Heart right ventricle (tissue), 16 donors: ENCODE measurements around the gene TSTD2. TPM values are rescaled to one million over a fixed set of nuclear protein-coding genes. Genes with fewer than 3 reads are reported as not detected.
A peak's percentile ranks its signal among the peaks of the same experiment; 100 is the strongest.

Experiments used
- ATAC-seq, 8 donors: fragments of 200-7000 bp; cut with Tn5 transposase; one replicate each; pipeline ENCODE4 v1.9.1; 2020; ENCODE audit warnings: mild to moderate bottlenecking in 8 of 8, moderate library complexity in 8 of 8, moderate number of reproducible peaks in 1 of 8
- DNase-seq, 2 donors: peaks; one replicate each; pipeline ENCODE4 v3.0.0-alpha.2; 2020
- H3K27ac ChIP-seq, 10 donors: fragments of 200-600 bp; sonication (generic) in 2 of 10; one replicate each; pipeline versions ENCODE4 v1.5.0 to v1.8.0; 2020 to 2022; ENCODE audit warnings: mild to moderate bottlenecking in 3 of 10
- H3K27me3 ChIP-seq, 7 donors: fragments of 200-600 bp; one replicate each; pipeline ENCODE4 v1.8.0; 2021 to 2022; ENCODE audit warnings: mild to moderate bottlenecking in 2 of 7
- H3K36me3 ChIP-seq, 9 donors: fragments of 200-600 bp; sonication (generic) in 1 of 9; one replicate each; pipeline versions ENCODE4 v1.5.0 to v1.8.0; 2020 to 2022; ENCODE audit warnings: mild to moderate bottlenecking in 2 of 9
- H3K4me1 ChIP-seq, 9 donors: fragments of 200-600 bp; sonication (generic) in 1 of 9; one replicate each; pipeline versions ENCODE4 v1.5.0 to v1.8.0; 2020 to 2022; ENCODE audit warnings: mild to moderate bottlenecking in 4 of 9
- H3K4me3 ChIP-seq, 10 donors: fragments of 200-600 bp; sonication (generic) in 2 of 10; one replicate each; pipeline versions ENCODE4 v1.5.0 to v1.8.0; 2020 to 2022; ENCODE audit warnings: mild to moderate bottlenecking in 7 of 10, moderate library complexity in 2 of 10
- H3K9me3 ChIP-seq, 11 donors: fragments of 200-600 bp in 10 of 11; sonication (generic) in 2 of 11; one replicate each; pipeline versions ENCODE4 v1.5.0 to v1.8.0; 2013 to 2022; ENCODE audit warnings: mild to moderate bottlenecking in 2 of 11, control low read depth in 1 of 11, moderate library complexity in 1 of 11
- WGBS, 2 donors: extraction: QIAGEN DNeasy Blood & Tissue Kit; methylation state at CpG; one replicate each; pipeline ENCODE4 v1.1.7; 2013; ENCODE audit warnings: inconsistent platforms in 1 of 2; 5-methylcytosine and 5-hydroxymethylcytosine counted together
- intact Hi-C, 10 donors: fragments of 100-400 bp; cut with DNase I; formaldehyde crosslinking; loops; one replicate each; pipeline versions ENCODE4 v1.11.1 to v1.14.2; 2022
- polyA plus RNA-seq, 2 donors: library from polyadenylated mRNA; stranded (reverse); fragments of 200-250 nt; gene quantifications; one replicate each; pipeline ENCODE4 v1.2.3, GENCODE V29; 2013
- total RNA-seq, 10 donors: library from RNA; stranded (reverse); fragmentation: NEBNext Ultra II Directional in 3 of 10; extraction: Animal tissue kit (Norgen Biotek cat#: 25700) in 3 of 10; gene quantifications; one replicate each; pipeline versions ENCODE4 v1.2.1 to v1.2.4, GENCODE V29; 2021 to 2023
- TF ChIP-seq, protein P1 (sequence below), 9 donors: fragments of 200-600 bp; sonication (generic) in 2 of 9; IDR thresholded peaks; one replicate each; pipeline versions ENCODE4 v1.5.0 to v1.8.0; 2021 to 2022; ENCODE audit warnings: antibody characterized with exemption in 9 of 9, mild to moderate bottlenecking in 5 of 9, moderate library complexity in 1 of 9
- donor health status: Arrhythmogenic right ventricular cardiomyopathy.
- donor health status: ischemic (EF 13 %, LVEDD 7.1; RV severe dilation, severe dysfunction).
- donor health status: healthy with polysubstance abuse.
- donor health status: DM: no; HTN: yes; CAD: no.
- donor health status: DM: no; HTN: no; CAD: no.
- donor health status: ischemic (EF 25% LVEDD 6.9; RV normal size, moderate dysfunction).
- donor health status: ischemic (EF 25% LVEDD 5.7; RV mildly dilated, moderate dysfunction).
- donor health status: healthy.
- donor health status: DM: yes; HTN: yes; CAD: no.
- donor health status: Ischemic cardiomyopathy.
- donor health status: ischemic (EF 35%, LVEDD 5.7; RV mildly dilated, moderate dysfunction).
- donor health status: nonischemic (EF 11% LVEDD 7.7; RV severe dilation, severe dysfunction).
- donor health status: DM: yes; HTN: yes; CAD: no.
- donor health status: PGD.
- donor health status: ischemic (EF 29% LVEDD 5.4; RV normal size, mild dysfunction).
- donor health status: nonischemic (EF 23%, LVEDD 6.1; RV moderate dilation, normal function).

The TSTD2 gene
- total and polyA plus RNA-seq, 12 donors = 8.5 to 29.4 (median 22.8) TPM

DNA sequence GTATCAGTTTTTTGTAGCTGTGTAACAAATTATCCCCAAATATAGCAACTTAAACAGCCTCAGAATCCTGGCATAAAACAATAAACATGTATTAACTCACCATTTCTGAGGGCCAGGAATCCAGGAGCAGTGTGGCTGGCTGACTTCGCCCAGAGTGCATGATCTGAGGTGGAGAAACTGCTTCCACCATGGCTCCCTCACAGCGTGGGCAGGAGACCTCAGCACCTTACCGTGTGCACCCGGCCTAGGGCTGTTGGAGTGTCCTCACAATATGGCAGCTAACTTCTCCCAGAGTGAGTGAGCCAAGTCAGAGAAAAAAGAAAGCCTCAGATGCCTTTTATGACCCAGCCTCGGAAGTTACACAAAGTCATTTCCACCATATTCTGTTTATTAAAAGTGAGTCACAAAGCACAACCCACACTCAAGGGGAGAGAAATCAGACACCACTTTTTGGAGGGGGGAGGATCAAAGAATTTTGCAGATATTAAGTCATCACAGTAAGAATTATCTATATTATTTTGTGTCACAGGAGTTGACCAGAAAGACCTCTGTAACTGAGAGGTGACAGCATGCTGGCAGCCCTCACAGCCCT, 59.6 kb downstream of the TSTD2 start:
- TF ChIP-seq, protein P1, sequence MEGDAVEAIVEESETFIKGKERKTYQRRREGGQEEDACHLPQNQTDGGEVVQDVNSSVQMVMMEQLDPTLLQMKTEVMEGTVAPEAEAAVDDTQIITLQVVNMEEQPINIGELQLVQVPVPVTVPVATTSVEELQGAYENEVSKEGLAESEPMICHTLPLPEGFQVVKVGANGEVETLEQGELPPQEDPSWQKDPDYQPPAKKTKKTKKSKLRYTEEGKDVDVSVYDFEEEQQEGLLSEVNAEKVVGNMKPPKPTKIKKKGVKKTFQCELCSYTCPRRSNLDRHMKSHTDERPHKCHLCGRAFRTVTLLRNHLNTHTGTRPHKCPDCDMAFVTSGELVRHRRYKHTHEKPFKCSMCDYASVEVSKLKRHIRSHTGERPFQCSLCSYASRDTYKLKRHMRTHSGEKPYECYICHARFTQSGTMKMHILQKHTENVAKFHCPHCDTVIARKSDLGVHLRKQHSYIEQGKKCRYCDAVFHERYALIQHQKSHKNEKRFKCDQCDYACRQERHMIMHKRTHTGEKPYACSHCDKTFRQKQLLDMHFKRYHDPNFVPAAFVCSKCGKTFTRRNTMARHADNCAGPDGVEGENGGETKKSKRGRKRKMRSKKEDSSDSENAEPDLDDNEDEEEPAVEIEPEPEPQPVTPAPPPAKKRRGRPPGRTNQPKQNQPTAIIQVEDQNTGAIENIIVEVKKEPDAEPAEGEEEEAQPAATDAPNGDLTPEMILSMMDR (IDR thresholded peaks at IDR 0.05) = no peak
- DNase-seq (no peak), ATAC-seq (no peak)
- Histone ChIP-seq H3K4me1 (peaks cover 2 to 25% (median 16%) of the 10 kb centered on the region in 9 donors), H3K36me3 (peaks cover 0 to 52% (median 0%) of the 10 kb centered on the region in 9 donors), H3K27me3 (no peaks in the 10 kb centered on the region), H3K9me3 (no peaks in the 10 kb centered on the region), H3K4me3 (no peak overlapping the region), H3K27ac (no peak overlapping the region)
- WGBS, 2 donors = 91 to 93% methylated on average over 5 of the region's 5 CpGs
- intact Hi-C loops = no loop called here

DNA sequence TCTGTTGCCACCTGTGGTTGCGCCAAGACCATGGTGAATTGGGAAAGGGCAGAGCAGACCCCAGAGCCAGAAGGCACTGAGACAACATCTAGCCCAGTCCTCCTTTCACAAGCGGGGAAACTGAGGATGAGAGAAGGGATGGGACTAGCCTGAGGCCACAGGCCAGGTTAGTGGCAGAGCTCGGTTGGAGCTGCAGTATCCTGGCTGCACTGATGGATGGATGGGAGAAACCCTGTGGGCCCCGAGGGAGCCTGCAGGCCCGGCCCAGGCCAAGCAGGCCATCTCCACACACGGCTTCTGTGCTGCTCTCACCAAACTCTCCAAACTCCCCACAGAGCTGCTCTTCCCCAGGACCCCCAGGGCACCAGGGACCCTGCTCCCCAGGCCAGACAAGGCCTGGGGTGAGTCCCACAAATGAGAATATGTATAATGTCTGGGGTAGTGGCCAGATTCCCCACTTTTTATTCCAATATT, 60.2 kb downstream of the TSTD2 start:
- DNase-seq = no peak
- H3K27ac ChIP-seq = peak overlapping the region in 1 of 10 donors; percentile 6
- no peak overlapping the region for H3K4me3 ChIP-seq
- H3K4me1 ChIP-seq = peaks cover 2 to 24% (median 15%) of the 10 kb centered on the region in 9 donors
- WGBS, 2 donors = 80 to 86% methylated on average over 6 of the region's 6 CpGs
- peak in 1 of 8 donors; percentile 7 for ATAC-seq
- peaks cover 0 to 57% (median 0%) of the 10 kb centered on the region in 9 donors for H3K36me3 ChIP-seq
- intact Hi-C loops = no loop called here
- no peaks in the 10 kb centered on the region for H3K27me3 ChIP-seq
- H3K9me3 ChIP-seq = no peaks in the 10 kb centered on the region
- TF ChIP-seq, protein P1 (IDR thresholded peaks at IDR 0.05) = no peak

- ATAC-seq (peak in 1 of 8 donors; percentile 4), DNase-seq (no peak)
- Histone ChIP-seq H3K4me1 (peaks cover 2 to 30% (median 15%) of the 10 kb centered on the region in 9 donors), H3K27ac (peak overlapping the region in 2 of 10 donors; percentile 70 to 75), H3K27me3 (no peaks in the 10 kb centered on the region), H3K9me3 (no peaks in the 10 kb centered on the region), H3K36me3 (peaks cover 0 to 63% (median 0%) of the 10 kb centered on the region in 9 donors), H3K4me3 (no peak overlapping the region)
- TF ChIP-seq, protein P1 (IDR thresholded peaks at IDR 0.05) = no peak
- intact Hi-C loops = no loop called here
- 78 to 83% methylated on average over 9 of the region's 9 CpGs for WGBS, 2 donors
These were observed 60.8 kb downstream of the TSTD2 start for GRCh38 chr9:97572196-97572891.

DNA sequence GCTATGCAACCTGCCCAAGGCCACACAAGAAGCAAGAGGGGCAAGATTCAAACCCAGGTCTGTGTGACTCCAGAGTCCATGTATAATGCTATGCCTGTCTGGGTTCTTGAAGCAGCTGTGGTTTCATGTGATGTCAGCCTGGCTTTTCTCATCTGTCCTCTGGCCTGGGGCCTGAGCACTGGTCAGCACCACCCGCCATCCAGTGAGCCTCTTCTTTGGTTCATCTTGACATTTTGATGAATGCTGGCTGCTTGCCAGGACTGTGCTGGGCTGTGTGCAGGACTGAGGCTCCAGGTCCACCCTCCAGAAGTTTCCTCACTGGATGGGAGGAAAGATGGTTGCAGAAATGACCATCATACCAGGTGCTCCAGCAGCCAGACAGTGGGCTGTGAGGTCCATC, 61.5 kb downstream of the TSTD2 start:
- Histone ChIP-seq H3K27me3 (no peaks in the 10 kb centered on the region), H3K27ac (peak overlapping the region in 7 of 10 donors; percentile 25 to 76 (median 70)), H3K4me3 (no peak overlapping the region), H3K4me1 (peaks cover 2 to 32% (median 15%) of the 10 kb centered on the region in 9 donors), H3K9me3 (no peaks in the 10 kb centered on the region), H3K36me3 (peaks cover 0 to 70% (median 0%) of the 10 kb centered on the region in 9 donors)
- peak in 7 of 8 donors; percentile 4 to 54 (median 39) for ATAC-seq
- DNase-seq = peak in 1 of 2 donors; percentile 48
- intact Hi-C loops = no loop called here
- TF ChIP-seq, protein P1 (IDR thresholded peaks at IDR 0.05) = no peak
- 46 to 78% methylated on average over 1 of the region's 1 CpG for WGBS, 2 donors
